NT2/D1 (cell line): ENCODE data around the gene ARPP19.
"Not testable (repeated sequence)": the region's sequence is repeated elsewhere in the genome, so short reads cannot be mapped to it uniquely, and the experiment has no call there.

Source experiments
- DNase-seq: peaks from one replicate; pipeline ENCODE4 v3.0.0-alpha.2; 2011; ENCODE audit warnings: low read depth, low spot score
- H3K27me3 ChIP-seq: 2 replicates; pipeline ENCODE4 v1.6.0; 2011; ENCODE audit warnings: mild to moderate bottlenecking; ENCODE audit not compliant: insufficient read length, insufficient read depth
- H3K36me3 ChIP-seq: 2 replicates; pipeline ENCODE4 v1.6.1; 2011; ENCODE audit warnings: mild to moderate bottlenecking, low read length, mixed read lengths; ENCODE audit not compliant: insufficient read depth, insufficient read length
- H3K4me1 ChIP-seq: 2 replicates; pipeline ENCODE4 v1.5.1; 2011; ENCODE audit not compliant: insufficient read depth, insufficient read length
- H3K4me3 ChIP-seq: 2 replicates; pipeline ENCODE4 v1.5.1; 2011; ENCODE audit warnings: low read depth; ENCODE audit not compliant: insufficient read length
- H3K9ac ChIP-seq: 2 replicates; pipeline ENCODE4 v1.6.0; 2011; ENCODE audit warnings: low read depth; ENCODE audit not compliant: insufficient read length
- H3K9me3 ChIP-seq: 2 replicates; pipeline ENCODE4 v1.5.1; 2011; ENCODE audit warnings: mild to moderate bottlenecking, low read length; ENCODE audit not compliant: insufficient read depth
- SUZ12 ChIP-seq: IDR thresholded peaks from 2 replicates; pipeline ENCODE4 v1.6.1; 2011; ENCODE audit not compliant: insufficient read length, insufficient read depth; ENCODE audit errors: extremely low read depth
- YY1 ChIP-seq: IDR thresholded peaks from 2 replicates; pipeline ENCODE4 v1.6.1; 2011; ENCODE audit not compliant: insufficient read length, insufficient read depth
- ZNF274 ChIP-seq: IDR thresholded peaks from 2 replicates; pipeline ENCODE4 v1.6.1; 2011; ENCODE audit warnings: mild to moderate bottlenecking, low read depth, low read length

Gene ARPP19

GRCh38 chr15:52568601-52569585 lies at the start of gene ARPP19:
Gene ARPP19 (minus strand): TSS chr15:52569030. CDS start chr15:52568892, 138 bp downstream.
- no peak for TF ChIP-seq SUZ12
- TF ChIP-seq YY1 = peak; percentile 50
- H3K4me1 ChIP-seq = no peaks in the 10 kb centered on the region
- H3K9me3 ChIP-seq = no peaks in the 10 kb centered on the region
- peak; percentile 83 for DNase-seq
- H3K4me3 ChIP-seq = peak within 1 kb of the TSS; percentile 90
- H3K9ac ChIP-seq = peak within 1 kb of the TSS; percentile 96
- H3K36me3 ChIP-seq = no peaks in the 10 kb centered on the region
- H3K27me3 ChIP-seq = no peaks in the 10 kb centered on the region

GRCh38 chr15:52617026-52617425 lies 48.2 kb upstream of the ARPP19 start:
- Histone ChIP-seq H3K27me3 (no peaks in the 10 kb centered on the region), H3K9me3 (no peaks in the 10 kb centered on the region), H3K4me1 (no peaks in the 10 kb centered on the region), H3K36me3 (no peaks in the 10 kb centered on the region), H3K4me3 (no peak overlapping the region), H3K9ac (no peak overlapping the region)
- no peak for DNase-seq
- TF ChIP-seq SUZ12 (no peak), ZNF274 (no peak), YY1 (no peak)

- no peak for DNase-seq
- TF ChIP-seq ZNF274 (no peak), YY1 (no peak), SUZ12 (no peak)
- Histone ChIP-seq H3K9me3 (no peaks in the 10 kb centered on the region), H3K27me3 (no peaks in the 10 kb centered on the region), H3K36me3 (no peaks in the 10 kb centered on the region), H3K4me1 (no peaks in the 10 kb centered on the region), H3K9ac (no peak overlapping the region), H3K4me3 (no peak overlapping the region)
Measured at GRCh38 chr15:52615302-52615701, 46.5 kb upstream of the ARPP19 start.

- no peaks in the 10 kb centered on the region for H3K36me3 ChIP-seq
- H3K9me3 ChIP-seq = no peaks in the 10 kb centered on the region
- H3K4me1 ChIP-seq = no peaks in the 10 kb centered on the region
Measured at GRCh38 chr15:52609593-52609992, 40.8 kb upstream of the ARPP19 start.

GRCh38 chr15:52584414-52584813 lies 15.6 kb upstream of the ARPP19 start:
- Histone ChIP-seq H3K4me3 (no peak overlapping the region), H3K4me1 (no peaks in the 10 kb centered on the region), H3K36me3 (no peaks in the 10 kb centered on the region), H3K9ac (no peak overlapping the region), H3K27me3 (no peaks in the 10 kb centered on the region), H3K9me3 (no peaks in the 10 kb centered on the region)
- no peak for TF ChIP-seq YY1
- no peak for TF ChIP-seq ZNF274
- TF ChIP-seq SUZ12 = no peak
- no peak for DNase-seq

More at GRCh38 chr15:52609593-52609992, 40.8 kb upstream of the ARPP19 start:
- TF ChIP-seq ZNF274 = no peak
- no peak for TF ChIP-seq YY1
- no peak for TF ChIP-seq SUZ12
- no peaks in the 10 kb centered on the region for H3K27me3 ChIP-seq
- no peak for DNase-seq
- H3K9ac ChIP-seq = no peak overlapping the region
- H3K4me3 ChIP-seq = no peak overlapping the region

- no peaks in the 10 kb centered on the region for H3K4me1 ChIP-seq
- no peak for TF ChIP-seq YY1
- no peaks in the 10 kb centered on the region for H3K9me3 ChIP-seq
- no peak for DNase-seq
- H3K36me3 ChIP-seq = no peaks in the 10 kb centered on the region
- no peak overlapping the region for H3K4me3 ChIP-seq
- no peaks in the 10 kb centered on the region for H3K27me3 ChIP-seq
- H3K9ac ChIP-seq = no peak overlapping the region
Measured at GRCh38 chr15:52579852-52580251, 11.0 kb upstream of the ARPP19 start.

- no peaks in the 10 kb centered on the region for H3K4me1 ChIP-seq
- H3K27me3 ChIP-seq = no peaks in the 10 kb centered on the region
- no peak overlapping the region for H3K9ac ChIP-seq
- TF ChIP-seq ZNF274 (no peak), SUZ12 (no peak), YY1 (no peak)
- H3K9me3 ChIP-seq = no peaks in the 10 kb centered on the region
- no peaks in the 10 kb centered on the region for H3K36me3 ChIP-seq
- H3K4me3 ChIP-seq = no peak overlapping the region
- no peak for DNase-seq
Measured at GRCh38 chr15:52576692-52577091, 7.9 kb upstream of the ARPP19 start.

- H3K4me3 ChIP-seq, H3K4me1 ChIP-seq, H3K27me3 ChIP-seq, H3K36me3 ChIP-seq, H3K9ac ChIP-seq, DNase-seq, H3K9me3 ChIP-seq: not testable (repeated sequence)
Measured at GRCh38 chr15:52575573-52575972, 6.7 kb upstream of the ARPP19 start.
